GM18870 (cell line): ENCODE data around the gene HYPK.
"Not testable (repeated sequence)": the region's sequence is repeated elsewhere in the genome, so short reads cannot be mapped to it uniquely, and the experiment has no call there.

ENCODE experiments used
- ATAC-seq: cut with Tn5 transposase; IDR thresholded peaks from one replicate; pipeline ENCODE4 v1.9.1; 2021; ENCODE audit warnings: moderate library complexity; ENCODE audit not compliant: unreplicated experiment

Gene HYPK

DNA sequence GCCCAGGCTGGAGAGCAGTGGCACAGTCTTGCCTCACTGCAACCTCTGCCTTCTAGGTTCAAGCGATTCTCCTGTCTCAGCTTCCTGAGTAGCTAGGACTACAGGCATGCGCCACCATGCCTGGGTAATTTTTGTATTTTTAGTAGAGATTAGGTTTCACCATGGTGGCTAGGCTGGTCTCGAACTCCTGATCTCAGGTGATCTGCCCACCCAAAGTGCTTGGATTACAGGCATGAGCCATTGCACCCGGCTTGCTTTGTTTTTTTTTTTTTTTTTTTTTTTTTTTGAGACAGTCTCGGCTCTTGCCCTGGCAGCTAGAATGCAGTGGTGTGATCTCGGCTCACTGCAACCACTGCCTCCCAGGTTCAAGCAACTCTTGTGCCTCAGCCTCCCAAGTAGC, 32.1 kb downstream of the HYPK start:
- ATAC-seq, result not testable (repeated sequence)

DNA sequence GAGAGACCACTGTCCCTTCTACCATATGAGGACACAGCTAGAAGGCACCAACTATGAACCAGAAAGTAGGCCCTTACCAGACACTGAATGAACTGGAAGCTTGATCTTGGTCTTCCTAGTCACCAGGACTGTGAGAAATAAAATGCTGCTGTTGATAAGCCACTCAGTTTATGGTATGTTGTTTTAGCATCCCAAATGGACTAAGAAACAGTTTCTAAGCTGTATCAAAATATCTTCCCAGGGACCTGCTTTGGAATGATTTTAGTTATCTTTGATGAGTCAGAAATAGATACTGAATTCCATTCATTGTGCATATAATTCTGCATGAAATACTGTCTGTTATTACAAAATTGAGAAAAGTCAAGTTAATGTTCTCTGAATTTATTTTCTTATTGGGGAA, 45.0 kb downstream of the HYPK start:
- ATAC-seq, result no peak

DNA sequence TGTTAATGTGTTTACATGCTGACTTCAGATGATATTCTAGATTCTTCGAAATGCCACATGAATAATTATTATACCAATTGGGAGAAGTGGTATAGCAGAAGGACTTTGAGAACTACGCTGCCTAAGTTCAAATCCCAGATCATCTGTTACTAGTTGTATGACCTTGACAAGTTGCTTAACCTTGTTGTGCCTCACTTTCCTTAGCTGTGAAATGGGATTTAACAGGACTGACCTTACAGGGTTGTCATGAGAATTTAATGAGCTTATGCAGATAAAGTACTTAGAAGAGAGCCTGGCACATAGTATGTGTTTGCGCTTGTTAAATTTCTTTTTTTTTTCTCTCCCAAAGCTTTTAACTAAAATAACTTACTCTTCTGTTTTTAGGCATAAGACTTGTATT, 50.9 kb downstream of the HYPK start:
- no peak for ATAC-seq

DNA sequence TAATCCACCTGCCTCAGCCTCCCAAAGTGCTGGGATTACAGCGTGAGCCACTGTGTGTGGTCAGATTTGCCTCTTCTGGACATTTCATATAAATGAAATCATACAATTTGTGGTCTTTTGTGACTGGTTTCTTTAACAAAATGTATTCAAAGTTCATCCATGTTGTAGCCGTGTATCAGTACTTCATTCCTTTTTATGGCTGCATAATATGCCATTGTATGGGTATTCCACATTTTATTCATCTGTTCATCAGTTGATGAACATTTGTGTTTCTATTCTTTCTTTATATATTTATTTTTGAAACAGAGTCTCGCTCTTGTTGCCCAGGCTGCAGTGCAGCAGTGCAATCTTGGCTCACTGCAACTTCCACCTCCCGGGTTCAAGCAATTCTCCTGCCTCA, 52.2 kb downstream of the HYPK start:
- no peak for ATAC-seq
